ENCODE results near the gene FAM222A.

GRCh38 chr12:109770104-109770860 lies 56.7 kb downstream of the FAM222A start:
- no peak for TF ChIP-seq TCF7L2 (IDR thresholded peaks at IDR 0.05; ENCODE audit: borderline replicate concordance, extremely low read depth, insufficient read depth, insufficient read length)
- TF ChIP-seq JUND (IDR thresholded peaks at IDR 0.05): no peak
- TF ChIP-seq POLR2A (IDR thresholded peaks at IDR 0.05; ENCODE audit: borderline replicate concordance, extremely low read depth, insufficient read depth, insufficient read length): no peak
- TF ChIP-seq RAD21 (IDR thresholded peaks at IDR 0.05; ENCODE audit: low read depth): no peak
- no peak for TF ChIP-seq SRF (IDR thresholded peaks at IDR 0.05; ENCODE audit: low read depth)
- no peak for TF ChIP-seq ZNF274 (IDR thresholded peaks at IDR 0.05; ENCODE audit: low read depth, low read length)
- no peak for TF ChIP-seq CTCF (IDR thresholded peaks at IDR 0.05 in 2 of 3, conservative IDR thresholded peaks at IDR 0.05 in 1 of 3; ENCODE audit: borderline replicate concordance in 1 of 3, insufficient read depth in 1 of 3, low read depth in 2 of 3, low read length in 2 of 3)
- no peak for TF ChIP-seq EZH2phosphoT487 (IDR thresholded peaks at IDR 0.05; ENCODE audit: borderline replicate concordance)
- no peak for TF ChIP-seq POLR2AphosphoS5 (IDR thresholded peaks at IDR 0.05; ENCODE audit: low read depth, low read length)
- TF ChIP-seq MAX (IDR thresholded peaks at IDR 0.05): no peak
- no peak for TF ChIP-seq EZH2 (IDR thresholded peaks at IDR 0.05)
- no peak for TF ChIP-seq CEBPB (IDR thresholded peaks at IDR 0.05; ENCODE audit: low read depth)
- no peak for TF ChIP-seq SP1 (IDR thresholded peaks at IDR 0.05; ENCODE audit: low read depth)
